A549 (cell line): ENCODE results near the gene APOC3.

Experiments used
- POLR2A ChIP-seq: IDR thresholded peaks from 2 replicates; pipeline ENCODE4 v1.6.1; 2012; ENCODE audit warnings: mild to moderate bottlenecking, low read length
- TF ChIP-seq, protein P1 (sequence below): fragments of 200-600 bp; sonication (generic); IDR thresholded peaks from 2 replicates; pipeline ENCODE4 v1.6.1; 2016; ENCODE audit warnings: antibody characterized with exemption, mild to moderate bottlenecking, moderate library complexity

DNA sequence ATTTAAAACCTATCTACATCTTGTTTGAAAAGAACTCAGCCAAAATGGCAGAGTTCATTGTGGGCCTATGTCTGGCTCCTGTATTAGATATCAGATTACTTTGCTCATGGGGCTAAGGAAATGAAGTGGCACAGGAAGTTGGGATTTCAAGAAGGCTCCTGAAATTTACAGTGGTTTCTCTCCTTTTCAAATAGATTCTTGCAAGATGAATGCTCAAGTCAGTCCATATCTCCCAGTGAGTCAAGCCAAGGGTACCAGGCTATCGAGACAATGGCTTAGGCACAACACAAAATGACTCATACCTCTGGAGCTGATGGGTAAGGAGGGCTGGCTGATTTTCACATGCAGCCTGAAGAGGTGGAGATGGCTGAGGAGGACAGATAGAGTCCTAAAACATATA lies 31.8 kb downstream of the APOC3 start:
- TF ChIP-seq, protein P1, sequence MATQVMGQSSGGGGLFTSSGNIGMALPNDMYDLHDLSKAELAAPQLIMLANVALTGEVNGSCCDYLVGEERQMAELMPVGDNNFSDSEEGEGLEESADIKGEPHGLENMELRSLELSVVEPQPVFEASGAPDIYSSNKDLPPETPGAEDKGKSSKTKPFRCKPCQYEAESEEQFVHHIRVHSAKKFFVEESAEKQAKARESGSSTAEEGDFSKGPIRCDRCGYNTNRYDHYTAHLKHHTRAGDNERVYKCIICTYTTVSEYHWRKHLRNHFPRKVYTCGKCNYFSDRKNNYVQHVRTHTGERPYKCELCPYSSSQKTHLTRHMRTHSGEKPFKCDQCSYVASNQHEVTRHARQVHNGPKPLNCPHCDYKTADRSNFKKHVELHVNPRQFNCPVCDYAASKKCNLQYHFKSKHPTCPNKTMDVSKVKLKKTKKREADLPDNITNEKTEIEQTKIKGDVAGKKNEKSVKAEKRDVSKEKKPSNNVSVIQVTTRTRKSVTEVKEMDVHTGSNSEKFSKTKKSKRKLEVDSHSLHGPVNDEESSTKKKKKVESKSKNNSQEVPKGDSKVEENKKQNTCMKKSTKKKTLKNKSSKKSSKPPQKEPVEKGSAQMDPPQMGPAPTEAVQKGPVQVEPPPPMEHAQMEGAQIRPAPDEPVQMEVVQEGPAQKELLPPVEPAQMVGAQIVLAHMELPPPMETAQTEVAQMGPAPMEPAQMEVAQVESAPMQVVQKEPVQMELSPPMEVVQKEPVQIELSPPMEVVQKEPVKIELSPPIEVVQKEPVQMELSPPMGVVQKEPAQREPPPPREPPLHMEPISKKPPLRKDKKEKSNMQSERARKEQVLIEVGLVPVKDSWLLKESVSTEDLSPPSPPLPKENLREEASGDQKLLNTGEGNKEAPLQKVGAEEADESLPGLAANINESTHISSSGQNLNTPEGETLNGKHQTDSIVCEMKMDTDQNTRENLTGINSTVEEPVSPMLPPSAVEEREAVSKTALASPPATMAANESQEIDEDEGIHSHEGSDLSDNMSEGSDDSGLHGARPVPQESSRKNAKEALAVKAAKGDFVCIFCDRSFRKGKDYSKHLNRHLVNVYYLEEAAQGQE: no peak
- no peak for TF ChIP-seq POLR2A
